GM10266 (cell line): ENCODE measurements around the gene FSIP1.

Source experiments
- DNase-seq: peaks from one replicate; pipeline ENCODE4 v3.0.0; 2012; ENCODE audit errors: extremely low spot score
- TF ChIP-seq, protein P1 (sequence below): IDR thresholded peaks from 2 replicates; pipeline ENCODE4 v1.5.1; 2012; ENCODE audit warnings: mild to moderate bottlenecking, low read depth; ENCODE audit not compliant: control insufficient read depth, insufficient read depth; ENCODE audit errors: missing control alignments

Gene FSIP1

DNA sequence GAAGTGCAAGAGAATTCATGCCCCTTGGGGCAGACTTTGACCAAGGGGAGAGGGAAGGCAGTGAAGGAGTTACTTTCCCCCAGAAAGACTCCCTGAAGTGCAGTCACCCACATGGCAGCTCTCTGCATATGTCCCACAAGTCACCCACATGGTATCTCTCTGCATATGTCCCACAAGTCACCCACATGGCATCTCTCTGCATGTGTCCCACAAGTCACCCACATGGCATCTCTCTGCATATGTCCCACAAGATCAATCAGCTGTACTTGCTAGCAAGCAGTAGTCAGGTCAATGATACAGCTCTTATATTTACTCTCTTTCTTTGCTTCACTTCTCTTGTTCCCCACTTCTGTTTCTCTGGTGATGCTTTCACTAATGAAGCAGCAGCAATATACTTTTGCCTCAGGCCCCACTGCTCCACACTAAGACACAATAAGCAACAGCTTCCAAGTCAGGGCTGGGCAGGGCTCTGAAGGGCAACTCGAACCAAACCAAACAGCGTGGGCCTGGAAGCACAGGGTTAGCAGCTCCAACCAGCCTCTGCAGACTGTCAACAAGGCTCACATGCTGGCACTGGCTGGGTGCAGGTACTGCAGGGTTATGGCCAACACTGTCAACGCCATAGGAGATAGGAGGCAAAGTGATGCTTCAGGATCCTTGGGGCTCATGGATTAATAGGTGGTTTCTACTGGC is 155.0 kb downstream of the FSIP1 start:
- TF ChIP-seq, protein P1, sequence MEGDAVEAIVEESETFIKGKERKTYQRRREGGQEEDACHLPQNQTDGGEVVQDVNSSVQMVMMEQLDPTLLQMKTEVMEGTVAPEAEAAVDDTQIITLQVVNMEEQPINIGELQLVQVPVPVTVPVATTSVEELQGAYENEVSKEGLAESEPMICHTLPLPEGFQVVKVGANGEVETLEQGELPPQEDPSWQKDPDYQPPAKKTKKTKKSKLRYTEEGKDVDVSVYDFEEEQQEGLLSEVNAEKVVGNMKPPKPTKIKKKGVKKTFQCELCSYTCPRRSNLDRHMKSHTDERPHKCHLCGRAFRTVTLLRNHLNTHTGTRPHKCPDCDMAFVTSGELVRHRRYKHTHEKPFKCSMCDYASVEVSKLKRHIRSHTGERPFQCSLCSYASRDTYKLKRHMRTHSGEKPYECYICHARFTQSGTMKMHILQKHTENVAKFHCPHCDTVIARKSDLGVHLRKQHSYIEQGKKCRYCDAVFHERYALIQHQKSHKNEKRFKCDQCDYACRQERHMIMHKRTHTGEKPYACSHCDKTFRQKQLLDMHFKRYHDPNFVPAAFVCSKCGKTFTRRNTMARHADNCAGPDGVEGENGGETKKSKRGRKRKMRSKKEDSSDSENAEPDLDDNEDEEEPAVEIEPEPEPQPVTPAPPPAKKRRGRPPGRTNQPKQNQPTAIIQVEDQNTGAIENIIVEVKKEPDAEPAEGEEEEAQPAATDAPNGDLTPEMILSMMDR, result no peak
- no peak for DNase-seq

DNA sequence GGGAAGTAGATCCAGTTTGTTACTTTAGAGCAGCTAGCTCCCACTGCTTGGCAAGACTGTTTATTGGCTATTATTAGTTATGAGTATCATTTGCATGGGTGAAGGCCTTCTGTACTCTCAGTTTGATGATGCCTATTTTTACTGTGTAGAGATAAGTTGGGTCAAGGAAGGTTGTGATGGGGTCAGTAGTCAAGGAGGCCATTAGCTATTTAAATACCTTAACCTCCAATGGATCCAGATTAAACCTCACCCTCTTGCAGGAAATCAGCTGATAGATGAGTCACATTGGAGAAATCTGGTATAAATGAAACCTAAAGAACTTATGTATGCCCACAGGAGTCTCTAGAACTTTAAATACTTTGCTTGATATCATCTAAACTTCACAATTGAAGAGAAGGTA is 156.8 kb downstream of the FSIP1 start:
- TF ChIP-seq, protein P1, result no peak
- no peak for DNase-seq

DNA sequence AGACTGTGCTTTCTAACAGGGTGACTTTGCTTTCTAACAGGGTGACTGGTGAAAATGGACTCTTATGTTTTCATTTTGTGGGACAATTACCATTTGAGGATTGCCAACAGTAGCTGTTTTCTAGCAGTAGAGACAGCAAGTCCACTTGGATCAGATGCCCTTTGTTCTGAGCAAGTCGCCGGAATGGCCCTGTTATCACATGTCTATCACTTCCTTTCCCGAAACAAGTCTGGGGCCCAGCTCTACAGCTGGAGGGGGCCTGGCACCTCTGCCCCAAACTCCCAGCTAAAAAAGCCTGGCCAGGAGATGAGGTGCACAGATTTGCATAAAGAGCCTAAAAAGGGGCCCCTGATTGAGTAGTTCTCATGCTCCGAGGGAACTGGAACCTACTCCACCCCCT is 157.2 kb downstream of the FSIP1 start:
- TF ChIP-seq, protein P1, result no peak
- DNase-seq, result no peak

DNA sequence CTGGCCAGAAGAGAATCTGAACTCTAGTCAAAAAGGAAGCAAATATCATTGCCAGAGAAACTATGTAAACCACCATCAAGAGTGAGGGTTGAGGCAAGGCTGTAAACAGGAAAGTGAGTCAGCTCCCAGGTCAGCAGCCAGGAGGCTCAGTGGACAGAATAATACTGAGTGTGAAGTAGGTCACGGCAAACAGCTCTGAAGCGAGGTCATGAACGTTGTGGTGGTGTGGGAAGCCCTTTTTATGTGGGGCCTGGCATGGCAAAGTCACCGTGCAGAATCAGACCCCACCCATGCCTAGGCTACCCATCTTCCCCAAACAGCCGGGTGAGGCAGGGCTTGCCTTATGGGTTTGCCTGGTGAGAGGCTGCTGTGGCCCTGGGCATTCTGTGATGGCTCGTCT is 157.8 kb downstream of the FSIP1 start:
- DNase-seq, result peak; percentile 35
- TF ChIP-seq, protein P1, result peak; percentile 4

DNA sequence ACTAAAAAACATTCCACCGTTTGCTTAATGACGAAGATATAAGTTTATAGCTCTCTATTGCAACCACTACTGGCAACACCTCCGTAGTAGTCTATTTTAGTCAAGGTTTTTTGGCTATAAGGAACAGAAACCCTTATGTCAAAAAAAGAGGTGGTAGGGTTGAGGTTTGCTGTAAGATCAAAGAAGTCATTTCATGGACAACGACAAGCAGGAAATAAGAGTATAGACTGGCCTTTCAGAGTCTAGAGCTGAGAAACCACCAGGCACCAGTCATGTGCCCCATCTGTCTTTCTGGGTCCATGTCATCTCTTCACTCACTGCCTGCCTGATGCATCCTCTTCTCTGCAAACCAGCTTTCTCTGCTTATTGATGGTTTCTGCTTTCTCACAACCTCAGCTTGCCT is 159.1 kb downstream of the FSIP1 start:
- peak; percentile 57 for DNase-seq
- TF ChIP-seq, protein P1, result no peak

DNA sequence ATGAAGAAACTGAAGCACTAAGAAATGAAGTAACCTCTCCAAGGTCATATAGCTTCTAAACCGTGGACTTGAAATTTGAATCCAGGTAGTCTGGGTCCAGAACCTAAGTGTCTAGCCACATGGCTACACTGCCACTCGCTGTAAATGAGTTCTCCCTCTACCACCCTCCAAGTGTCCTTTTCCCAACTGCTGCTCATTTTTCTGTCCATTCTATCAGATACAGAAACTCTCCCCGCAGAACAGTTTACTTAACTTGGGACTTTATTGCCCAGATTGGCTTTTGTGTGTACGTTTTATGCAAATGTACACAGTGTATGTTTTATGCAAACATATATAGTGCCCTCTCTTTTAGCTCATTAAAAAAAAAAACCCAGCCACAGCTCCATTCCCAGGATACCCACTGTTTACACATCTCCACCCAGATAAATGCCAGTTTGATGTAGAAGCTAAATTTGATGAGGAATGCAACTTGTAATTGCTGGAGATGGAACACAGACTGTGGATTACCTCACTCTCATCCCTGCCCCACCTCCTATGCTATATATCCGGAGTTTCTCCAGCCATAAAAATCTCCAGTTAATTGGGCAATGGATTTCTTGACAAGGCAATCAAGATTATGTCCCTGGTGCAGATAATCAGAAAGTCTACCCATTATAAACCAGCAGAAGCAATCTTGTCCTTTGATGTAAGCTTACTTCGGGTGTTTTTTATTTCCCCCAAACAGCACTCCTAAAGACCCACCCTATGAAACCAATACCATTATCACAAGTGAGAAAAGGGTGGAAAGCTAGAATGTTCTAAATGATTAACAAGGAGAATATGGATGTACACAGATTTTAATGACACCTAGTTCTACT is 159.8 kb downstream of the FSIP1 start:
- TF ChIP-seq, protein P1, result no peak
- no peak for DNase-seq

DNA sequence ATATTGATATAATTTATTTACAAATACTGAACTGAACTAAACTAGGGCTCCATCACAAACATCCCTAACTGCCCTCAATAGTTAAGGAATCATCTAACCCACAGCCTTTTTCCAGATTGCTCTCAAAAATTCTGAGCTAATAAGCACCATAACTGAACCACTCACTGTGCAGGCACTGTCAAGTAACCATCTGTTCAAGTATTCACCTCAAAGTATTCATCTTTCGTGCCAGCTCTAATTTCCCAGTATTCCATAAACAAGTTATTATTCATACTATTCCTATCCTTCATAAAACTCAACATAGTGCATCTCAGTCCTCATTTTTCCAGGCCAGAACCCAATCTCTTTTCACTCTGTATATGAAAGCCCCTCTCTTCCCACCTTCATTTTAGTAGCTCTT is 160.7 kb downstream of the FSIP1 start:
- no peak for DNase-seq
- TF ChIP-seq, protein P1, result no peak
